GM18868 (cell line): Measurements from ENCODE around the gene ETS1.
A peak's percentile ranks its signal among the peaks of the same experiment; 100 is the strongest.

Experiments
- ATAC-seq: cut with Tn5 transposase; IDR thresholded peaks from one replicate; pipeline ENCODE4 v1.9.1; 2021; ENCODE audit warnings: mild to moderate bottlenecking, moderate library complexity; ENCODE audit not compliant: unreplicated experiment

ETS1 gene

DNA sequence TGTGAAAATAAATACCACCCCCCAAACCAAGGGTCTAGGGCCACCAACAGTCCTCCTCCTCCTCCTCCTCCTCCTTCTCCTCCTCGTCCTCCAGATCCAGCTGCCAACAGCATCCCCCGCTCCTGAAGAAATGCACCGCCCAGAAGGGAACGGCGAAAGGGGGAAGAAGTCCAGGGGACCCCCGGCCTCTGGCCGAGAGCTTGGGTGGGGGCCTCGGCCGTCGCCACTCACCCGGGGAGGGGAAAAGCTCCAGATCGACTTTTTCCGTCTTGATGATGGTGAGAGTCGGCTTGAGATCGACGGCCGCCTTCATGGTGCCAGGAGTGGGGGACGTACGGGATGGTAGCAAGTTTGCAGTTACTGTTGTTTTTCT, 65.7 kb downstream of the ETS1 start:
- ATAC-seq, result no peak

DNA sequence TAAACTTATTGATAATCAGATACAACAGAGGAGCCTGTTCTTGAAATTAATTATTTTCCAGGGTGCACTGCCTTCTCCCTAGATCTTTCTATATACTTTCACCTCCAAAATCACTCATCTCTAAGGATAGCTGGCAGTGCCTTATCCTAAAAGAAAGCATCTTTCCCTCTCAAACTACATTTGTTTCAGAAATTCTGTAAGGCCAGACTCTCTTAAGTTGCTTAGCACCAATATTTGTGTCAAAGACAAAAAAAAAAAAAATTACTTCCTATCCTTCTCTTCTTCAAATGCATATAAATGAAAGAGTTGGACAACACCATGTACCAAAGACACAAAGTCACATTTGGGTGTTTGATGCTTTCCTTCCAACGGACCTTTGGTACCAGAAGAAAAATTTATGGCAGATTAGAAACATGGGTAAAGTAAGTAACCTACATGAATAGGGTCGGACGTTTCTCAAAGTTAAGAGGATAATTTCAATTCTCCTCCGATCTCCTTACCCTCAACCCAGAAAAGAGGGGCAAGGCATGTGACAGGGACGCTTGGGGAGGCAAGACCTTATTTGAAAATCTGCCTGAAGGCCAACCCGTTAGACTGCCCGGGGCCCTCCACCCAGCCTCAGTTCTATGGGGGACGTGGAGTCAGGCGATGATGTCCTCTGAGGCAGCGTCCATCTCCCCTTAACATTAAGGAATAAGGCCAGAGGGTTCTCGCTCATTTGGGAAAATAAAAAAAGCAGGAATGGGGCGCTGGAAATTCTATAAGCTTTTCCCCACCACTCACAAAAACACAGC, 66.3 kb downstream of the ETS1 start:
- ATAC-seq, result no peak

DNA sequence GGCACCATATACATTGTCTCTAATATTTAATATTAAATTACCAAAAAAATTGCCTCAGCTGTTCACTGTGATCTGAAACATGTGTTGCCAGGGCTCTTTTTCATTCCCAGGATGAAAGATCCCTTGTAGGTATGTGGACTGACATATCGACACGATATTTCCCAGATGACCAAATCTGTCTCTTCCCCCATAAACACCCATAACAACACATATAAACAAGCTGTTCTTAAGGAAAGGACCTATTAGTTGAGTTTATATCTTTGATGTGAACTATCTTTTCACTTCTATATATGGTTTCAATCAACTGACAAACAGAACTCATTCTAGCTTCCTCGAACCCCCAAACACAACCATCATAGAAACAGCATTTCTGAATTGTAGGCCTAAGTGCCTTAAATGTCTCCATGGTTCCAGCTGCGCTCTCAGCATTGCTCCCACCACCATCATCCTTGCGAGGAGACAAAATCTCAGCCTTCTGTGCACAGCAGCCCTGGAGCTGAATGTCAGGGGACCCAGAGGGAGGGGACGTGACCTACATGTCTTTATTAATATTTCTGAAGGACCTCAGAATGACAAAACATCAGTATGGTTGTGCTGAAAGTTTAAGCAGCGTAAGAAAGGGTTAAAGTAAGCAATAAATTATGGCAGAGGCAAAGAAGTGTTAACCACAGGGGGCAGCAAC, 67.0 kb downstream of the ETS1 start:
- ATAC-seq, result no peak

DNA sequence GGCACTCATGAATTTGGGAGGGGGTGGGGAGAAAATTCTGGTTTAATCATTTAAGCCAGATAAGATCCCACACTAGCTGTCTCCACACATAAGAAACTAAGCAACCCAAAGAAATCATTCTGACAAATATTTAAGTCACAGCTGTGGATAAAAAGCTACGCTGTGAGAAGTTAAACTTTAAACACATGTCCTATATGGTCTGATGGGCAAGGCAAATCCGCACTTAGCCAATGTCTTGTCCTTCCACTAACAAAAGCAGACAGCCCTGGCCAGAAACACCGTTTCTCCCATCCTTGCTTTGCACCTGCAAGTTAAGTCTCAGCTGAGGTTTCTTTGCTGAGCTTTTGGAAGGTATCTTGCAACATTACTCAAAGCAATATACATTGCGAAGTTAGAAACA, 68.0 kb downstream of the ETS1 start:
- ATAC-seq, result no peak

DNA sequence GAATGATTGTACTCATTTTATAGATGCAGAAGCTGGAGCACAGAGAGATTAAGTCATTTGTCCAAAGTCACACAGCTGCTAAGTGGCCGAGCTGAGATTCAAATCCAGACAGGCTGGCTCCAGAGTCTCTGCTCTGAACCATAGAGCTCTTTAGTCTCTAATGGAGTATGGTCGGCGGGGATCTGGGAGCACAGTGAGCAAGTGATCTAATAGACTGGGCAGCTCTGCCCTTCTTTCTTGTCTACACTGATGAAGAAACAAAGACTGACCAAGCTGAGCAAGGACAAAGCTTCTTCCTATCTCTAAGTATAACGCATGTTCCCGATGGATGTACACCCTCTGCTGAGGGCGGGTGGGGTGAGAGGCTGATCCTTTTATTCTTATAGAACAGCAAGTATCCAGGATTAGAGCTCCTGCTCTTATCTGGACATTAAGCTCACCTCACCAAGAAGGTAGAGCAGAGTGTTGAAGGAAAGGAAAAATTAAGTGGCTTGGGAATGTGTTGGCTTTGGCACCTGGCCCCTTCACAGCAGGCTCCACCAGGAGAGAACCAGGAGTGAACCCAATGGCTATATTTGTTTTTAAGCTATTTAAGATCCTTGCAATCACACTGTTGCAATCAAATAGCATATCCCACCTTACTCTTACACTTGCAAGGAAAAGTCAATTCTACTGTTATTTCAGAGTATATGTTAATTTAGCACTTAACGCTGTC, 68.7 kb downstream of the ETS1 start:
- no peak for ATAC-seq

DNA sequence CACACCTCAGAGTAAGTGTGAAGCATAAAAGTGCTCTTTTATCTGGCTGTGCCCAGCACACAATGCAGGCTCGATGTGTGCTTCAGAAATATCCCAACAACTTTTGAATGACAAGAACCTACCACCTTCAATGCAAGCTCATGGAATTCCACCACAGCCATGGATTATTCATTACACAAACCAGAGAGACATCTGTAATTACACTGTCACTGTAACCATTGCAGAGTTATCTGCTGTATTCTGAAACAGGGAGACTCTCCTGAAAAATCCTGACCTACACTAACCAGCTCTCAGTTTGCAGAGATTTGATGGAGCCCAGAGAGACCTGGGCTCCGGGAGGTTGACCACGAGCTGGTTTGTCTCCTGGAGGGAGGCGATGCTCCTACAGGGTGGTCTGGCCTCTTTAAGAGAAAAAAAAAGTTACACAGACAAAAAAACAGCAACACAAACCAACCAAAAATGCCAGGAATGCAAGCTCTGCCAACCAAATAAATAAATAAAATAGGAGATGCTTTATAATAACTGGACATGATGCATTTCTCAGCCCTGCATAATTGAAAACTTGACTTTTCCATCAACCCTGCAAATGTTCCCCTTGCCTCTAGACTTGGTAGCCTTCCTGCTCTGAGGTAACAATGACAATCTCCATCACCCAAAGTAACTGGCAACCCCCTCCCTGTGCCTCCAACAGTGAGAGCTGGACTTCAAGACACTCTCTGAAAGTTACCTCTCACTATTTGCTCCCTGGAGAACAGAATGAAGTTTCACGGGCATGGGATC, 69.7 kb downstream of the ETS1 start:
- ATAC-seq, result no peak

DNA sequence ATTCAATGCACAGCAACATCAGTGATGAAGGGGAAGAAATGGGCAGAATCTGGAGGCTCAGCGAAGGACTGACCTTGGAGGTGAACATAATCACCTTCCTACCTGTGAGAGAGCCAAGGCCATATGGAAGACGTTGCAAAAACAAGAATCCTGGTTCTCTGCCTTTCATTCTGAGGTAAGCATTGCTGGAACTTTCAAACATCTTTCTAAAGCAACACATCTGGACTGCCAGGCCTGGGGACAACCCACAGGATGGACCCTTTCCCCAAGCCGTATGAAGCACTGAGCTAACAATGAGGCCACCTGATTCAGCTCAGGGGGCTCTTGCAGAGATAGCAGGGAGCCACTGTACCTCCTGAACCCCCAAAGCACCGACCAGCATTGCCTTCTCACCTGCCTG, 70.5 kb downstream of the ETS1 start:
- no peak for ATAC-seq

DNA sequence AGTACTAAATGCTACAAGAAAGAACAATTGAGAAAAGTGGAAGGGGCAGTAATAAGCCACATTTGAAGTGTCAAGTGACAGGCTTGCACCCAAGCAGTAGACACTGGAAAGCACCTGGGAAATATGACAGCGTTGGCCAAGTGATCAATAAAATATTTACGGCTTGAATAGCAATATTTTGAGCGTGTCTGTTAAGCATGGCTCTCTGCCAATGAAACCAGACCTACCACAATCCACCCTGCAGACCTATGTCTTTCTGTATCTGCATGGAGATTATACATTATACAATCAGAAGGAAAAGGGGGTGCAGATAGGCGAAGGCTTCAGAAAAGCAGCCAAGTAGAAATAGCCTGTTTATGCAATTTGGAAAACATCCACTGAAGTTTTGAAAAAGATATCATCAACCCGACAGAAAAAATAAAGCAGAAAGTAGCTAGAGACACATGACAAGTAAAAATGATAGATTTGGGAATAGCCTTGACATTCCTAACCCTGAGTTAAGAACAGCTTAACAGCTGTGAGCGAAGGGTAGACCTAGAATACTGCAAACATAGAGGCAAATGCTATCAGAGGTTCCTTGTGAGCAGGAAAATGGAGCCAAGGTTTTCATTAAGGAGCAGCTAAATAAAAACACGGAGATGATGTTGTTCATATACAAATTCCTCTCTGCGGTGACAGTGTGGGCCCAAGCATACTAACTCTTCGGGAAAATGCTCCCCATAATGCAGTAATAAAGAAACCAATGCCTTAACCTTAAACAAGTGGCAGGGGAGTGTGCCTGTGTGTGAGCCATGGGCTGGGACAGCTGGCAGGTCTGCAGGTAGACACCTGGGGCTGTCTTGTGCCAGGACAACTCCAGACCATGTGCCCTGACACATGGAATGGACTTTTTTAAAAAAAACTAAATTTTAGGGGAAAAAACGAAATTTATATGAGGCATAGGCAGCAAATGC, 71.3 kb downstream of the ETS1 start:
- no peak for ATAC-seq

DNA sequence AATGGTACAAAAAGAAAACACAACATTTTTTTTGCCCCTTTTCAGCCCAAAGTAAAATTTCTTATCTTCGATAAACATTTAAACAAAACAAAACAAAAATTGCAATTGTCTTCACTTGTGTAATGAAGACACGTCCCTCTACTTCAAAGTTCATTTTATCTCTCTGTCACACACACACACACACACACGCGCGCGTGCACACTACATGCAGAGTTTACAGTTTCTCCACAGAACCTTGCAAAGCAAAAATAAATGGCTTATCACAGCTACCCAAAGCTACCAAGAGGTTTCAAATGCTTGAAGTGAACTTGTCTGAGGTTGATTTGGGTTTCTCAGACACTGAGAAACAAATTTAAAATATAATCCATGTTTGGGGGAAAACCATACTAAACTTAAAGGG, 72.3 kb downstream of the ETS1 start:
- no peak for ATAC-seq

DNA sequence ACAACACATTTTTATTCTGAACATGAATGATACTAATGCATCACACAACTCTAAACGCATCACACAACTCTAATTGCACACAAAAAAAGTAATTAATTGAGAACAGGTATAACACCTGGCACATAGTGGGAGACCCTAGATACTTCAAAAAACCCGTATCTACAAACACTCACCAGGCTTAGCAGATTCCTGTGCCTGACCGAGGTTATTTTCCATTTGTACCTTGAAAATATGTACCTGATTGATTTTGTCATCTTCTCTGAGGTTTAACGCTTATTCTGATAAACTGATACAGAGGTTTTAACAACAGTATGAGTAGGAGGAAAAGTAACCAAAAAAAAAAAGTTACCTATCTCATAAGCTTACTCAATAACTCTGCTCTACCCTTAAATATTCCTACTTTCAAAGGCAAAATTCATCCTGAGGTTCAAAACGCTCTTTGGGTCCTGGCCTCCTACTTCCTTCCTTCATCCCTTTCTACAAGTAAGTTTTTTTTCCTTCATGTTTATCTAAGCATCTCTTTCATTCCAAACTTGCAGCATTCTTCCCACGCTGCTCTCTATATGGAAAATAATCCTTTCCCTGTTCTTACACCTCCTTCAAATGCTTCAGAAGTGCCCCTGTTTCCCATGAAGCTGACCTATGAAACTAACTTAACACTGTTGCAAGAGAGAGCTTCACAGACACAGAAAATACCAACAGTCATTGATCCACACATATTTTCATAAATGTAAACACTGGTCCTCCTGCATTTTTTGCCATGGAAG, 73.3 kb downstream of the ETS1 start:
- ATAC-seq, result no peak

DNA sequence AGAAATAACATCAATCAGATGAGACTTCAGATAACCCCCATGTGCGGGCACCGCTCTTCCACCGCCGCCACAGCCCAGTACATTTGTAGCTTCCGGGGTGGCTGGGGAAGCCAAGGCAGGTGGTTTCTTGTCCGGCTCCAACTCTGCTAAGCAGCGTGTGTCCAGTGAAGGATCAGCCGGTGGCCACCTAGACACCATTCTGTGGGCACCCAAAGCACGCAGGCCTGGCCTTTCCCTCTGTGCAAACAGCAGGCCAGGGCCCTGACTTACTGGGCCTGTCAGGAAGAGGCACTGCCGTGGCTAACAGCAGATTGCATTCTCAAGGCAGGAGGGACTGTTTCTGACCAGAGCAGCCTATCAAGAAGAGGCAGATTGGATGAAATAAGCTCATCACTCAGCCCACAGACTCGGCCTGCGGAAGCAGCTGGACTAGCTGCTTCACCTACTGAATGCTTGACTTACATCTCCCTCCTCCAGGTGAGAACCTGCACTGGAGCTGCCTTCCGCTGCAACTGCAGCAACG, 74.8 kb downstream of the ETS1 start:
- ATAC-seq, result no peak

DNA sequence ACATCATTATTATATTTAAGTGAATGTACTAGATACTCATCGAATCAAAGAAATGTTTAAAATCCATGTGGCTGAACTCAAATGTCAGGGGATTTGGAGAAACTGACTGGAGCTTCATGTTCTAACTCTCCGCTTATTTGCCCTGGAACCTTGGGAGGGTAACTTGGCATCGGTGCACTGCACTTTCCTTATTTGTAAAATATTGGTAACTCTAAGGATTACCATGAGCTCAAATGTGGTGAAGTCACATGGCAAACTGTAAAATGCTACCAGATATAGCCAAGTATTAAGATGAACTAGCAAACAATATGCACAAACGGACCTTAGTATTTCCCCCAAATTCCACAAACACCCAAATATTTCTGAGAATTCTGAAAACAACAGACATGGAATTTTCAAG, 75.6 kb downstream of the ETS1 start:
- no peak for ATAC-seq

DNA sequence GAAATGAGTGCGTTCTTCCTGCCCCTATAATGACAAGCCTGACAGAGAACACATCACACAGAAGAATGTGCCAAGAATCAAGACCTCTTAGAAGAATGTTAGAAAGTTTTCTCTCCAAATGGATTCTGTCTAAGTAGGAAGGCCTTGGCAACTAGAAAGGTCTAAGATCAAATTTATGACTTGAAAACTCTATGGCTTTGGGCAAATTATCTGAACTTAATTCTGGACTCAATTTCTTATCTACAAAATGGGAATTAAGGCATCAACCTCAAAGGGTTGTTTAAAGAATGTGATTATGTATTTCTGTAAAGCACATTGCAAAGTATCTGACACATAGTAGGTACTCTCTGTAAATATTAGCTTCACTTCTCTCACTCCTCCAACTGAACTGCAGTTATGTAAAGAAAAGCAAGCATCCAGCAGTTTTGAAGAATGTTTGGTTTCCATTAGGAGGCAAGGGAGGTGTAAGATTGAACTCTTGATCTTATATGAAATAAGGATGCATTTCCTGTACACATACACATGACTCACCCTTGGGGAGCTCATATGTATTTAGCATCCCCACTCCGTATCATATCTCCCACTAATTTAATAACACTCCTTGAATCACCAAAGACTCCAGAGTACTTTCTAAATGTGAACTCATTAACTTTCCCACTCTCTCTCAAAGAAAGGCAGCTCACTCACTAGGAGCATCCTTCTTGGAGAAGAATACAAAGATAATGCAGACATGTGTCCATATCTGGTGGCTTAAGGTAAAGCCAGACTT, 77.6 kb downstream of the ETS1 start:
- ATAC-seq, result no peak

DNA sequence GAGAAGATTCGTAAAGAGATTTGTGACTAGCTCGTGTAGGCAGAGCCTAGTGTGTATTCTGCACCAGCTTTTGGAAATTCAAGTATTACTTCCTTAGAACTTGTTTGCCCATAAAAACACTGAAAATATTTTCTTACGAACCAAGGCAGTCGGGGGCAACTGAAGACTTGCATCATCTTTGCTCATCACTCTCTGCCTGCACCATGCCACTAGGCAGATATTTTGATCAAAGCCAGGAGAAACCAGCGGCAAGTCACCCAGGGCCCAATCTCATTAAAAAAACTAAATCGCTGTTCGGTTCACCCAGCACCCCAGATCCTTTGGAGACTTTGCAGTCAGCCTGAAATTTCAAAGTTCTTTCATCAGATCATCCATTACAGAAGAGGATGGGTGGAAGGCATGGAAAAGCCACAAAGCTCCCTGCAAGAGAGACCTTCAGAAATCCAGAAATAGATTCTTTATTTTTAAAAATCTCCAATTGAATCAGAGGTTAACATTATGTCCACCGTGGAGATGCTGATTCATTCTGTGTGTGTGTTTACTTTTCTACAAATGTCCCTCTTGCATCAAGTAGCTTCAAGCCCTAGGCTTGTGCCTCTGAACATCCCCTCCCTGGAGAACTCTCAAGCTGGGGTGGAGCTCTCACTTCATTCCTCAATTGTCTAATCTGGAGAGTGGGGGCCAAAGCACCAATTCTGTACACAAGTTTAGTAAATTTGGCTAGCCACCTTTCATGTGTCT, 78.4 kb downstream of the ETS1 start:
- no peak for ATAC-seq

DNA sequence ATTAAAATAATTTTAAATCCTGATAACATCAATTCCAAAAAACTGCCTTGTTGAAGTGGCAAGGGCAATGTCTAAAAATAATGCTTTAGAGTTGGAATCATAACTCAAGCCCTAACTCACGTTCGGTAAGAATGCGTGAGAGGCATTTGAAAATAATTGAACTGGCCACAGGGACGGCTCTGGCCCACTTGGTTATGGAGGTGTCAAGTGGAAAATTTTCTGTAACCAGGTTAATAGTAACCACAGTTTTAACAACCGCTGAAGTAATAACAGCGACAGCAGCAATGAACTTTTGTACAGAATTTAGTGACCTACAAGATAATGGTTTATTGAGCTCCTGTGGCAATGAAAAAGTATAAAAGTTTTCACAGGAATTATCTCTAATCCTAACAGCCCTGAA, 79.4 kb downstream of the ETS1 start:
- no peak for ATAC-seq

DNA sequence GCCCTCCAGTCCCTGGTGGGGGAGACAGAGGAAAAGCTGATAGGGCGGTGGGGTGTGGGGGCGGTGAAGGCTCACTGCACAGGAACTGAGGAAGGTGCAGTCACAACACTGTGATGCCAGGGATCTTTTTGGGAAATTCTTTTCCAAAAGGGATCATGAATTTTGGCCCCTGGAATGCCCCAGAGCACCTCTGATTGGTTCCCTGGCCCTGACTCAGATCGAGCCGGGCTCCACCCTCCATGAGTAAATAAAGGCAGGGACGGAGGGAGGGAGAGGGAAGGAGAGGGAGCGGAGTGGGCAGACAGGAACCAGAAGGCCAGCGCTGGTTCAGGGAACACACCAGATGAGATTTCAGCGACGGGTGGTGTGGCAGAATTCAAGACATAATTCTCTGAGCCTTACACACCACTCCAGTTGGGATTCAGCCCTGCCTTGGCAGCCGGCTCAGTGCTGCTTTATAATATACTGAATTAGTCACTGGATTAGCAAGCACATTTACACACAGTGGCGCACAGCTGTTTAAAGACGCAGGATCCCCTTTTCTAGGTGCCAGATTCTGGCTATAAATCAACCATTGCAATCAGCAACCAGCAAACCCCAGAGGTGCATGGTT, 80.3 kb downstream of the ETS1 start:
- ATAC-seq, result peak; percentile 43

DNA sequence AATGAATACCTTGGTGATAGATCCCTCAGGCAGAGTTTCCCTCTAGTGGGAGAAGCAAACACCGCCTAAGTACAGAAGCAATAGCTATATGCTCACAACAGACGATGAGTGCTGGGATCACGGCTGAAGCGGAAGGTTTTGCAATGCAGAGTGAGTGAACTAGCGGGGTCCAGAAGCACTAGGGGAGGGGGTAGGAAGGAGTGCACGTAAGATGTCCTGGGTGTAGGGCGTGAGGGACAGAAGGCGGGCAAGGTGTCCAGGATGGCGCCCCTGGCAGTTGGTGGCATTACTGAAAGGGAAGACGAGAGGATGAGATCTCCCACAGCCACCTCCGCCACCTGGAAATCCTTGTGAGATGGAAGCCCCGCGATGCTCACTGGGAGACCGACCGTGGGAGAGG, 81.0 kb downstream of the ETS1 start:
- ATAC-seq, result no peak
